ENCODE data around the gene YIF1A.
"Not testable (repeated sequence)": the region's sequence is repeated elsewhere in the genome, so short reads cannot be mapped to it uniquely, and the experiment has no call there.

GRCh38 chr11:66277064-66277463 lies 11.9 kb downstream of the YIF1A start:
- not testable (repeated sequence) for TF ChIP-seq EP300 (IDR thresholded peaks at IDR 0.05; ENCODE audit: low read depth); POLR2AphosphoS5 (IDR thresholded peaks at IDR 0.05); CTCF (IDR thresholded peaks at IDR 0.05)

Measured in transverse colon (tissue), 4 donors.